ENCODE results near the gene DEFB128.
"Not testable (repeated sequence)": the region's sequence is repeated elsewhere in the genome, so short reads cannot be mapped to it uniquely, and the experiment has no call there.

Gene DEFB128

DNA sequence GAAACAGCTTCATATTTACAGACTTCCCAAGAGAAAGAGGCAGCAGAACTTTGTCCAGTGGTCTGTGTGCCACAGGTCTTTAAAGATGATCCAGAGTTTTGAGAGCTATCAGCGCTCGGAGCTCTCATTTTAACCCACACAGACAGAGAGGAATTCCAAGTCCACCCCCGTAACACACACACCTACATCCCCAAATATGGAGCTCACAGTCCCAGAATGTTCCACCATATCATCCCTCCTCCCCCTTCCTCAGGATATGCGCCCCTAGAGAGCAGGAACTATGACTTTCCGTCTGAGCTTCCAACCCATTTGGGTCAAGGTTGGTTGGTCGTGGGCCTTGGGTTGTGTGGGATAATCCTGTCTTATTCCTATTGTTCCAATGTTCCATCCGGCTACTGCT is at the start of gene DEFB128:
DEFB128 (minus strand) TSS at position 101 of the 400 bp plus-strand sequence; CDS start at position 13, 88 bp downstream.
- no peak for DNase-seq (ENCODE audit: low read depth, low spot score)

DNA sequence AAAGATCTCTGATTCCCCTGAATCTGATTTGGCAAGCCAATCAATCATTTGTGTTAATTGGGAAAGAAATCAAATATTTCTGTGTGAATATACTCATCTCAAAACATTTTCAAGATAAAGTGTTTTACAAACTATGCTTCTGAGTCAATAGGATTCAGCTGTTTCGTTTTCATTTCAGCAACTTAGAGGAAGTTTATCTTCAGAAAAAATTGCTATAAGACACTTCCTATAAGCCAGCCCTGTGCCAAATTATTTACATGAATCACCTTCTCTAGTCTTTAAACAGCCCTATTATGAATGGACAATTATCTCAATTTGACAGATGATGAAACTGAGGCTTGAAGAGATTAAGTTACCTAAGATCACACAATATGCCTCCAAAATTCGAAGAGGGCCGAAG is 48.4 kb upstream of the DEFB128 start:
- DNase-seq (ENCODE audit: low read depth, low spot score): no peak

DNA sequence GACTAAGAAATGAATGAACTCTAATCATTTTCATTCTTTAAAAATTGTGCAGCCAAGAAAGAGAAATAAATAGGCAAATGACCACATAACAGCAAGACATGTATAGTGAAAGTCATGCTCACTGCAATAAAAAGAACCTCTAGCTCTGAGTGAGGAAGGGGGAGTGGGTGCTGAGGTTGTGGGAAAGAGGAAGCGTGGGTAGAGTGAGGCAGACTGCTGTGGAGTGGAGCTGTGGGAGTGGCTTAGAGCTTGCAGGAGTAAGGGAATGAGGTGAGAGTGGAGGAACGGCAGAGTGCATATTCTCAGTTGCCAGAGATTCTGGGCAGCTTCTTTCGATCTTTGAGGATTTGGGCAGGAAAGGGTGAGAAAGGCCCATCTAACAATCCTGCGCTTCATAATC is 48.0 kb upstream of the DEFB128 start:
- DNase-seq (ENCODE audit: low read depth, low spot score): no peak

DNA sequence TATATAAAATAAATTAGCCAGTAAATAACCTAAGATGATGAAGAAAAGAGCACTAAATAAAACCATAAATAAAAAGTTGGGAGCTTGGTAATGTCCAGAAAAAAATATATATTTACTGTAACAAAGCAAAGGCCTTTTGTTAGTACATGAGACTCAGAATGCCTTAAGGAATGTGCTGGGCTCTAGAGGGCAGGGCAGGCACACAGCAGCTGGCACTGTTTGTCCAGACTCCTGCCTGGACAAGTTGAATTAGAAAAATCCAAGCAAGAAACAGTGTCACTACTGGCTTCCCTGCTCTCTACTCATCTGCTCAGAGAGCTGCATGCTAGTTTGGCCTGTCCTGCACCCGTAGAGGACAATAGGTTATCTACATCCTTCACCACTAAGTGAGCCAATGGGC is 46.4 kb upstream of the DEFB128 start:
- no peak for DNase-seq (ENCODE audit: low read depth, low spot score)

GRCh38 chr20:227439-228105 is 38.1 kb upstream of the DEFB128 start:
- DNase-seq (ENCODE audit: low read depth, low spot score): no peak

- DNase-seq (ENCODE audit: low read depth, low spot score): no peak
Observed at GRCh38 chr20:226958-227357, 37.4 kb upstream of the DEFB128 start, which contains the start of gene DEFB129. Gene DEFB129 (plus strand): TSS chr20:227258. CDS start chr20:227289, 31 bp downstream.

GRCh38 chr20:225879-226278 is 36.4 kb upstream of the DEFB128 start:
- DNase-seq (ENCODE audit: low read depth, low spot score): not testable (repeated sequence)

DNA sequence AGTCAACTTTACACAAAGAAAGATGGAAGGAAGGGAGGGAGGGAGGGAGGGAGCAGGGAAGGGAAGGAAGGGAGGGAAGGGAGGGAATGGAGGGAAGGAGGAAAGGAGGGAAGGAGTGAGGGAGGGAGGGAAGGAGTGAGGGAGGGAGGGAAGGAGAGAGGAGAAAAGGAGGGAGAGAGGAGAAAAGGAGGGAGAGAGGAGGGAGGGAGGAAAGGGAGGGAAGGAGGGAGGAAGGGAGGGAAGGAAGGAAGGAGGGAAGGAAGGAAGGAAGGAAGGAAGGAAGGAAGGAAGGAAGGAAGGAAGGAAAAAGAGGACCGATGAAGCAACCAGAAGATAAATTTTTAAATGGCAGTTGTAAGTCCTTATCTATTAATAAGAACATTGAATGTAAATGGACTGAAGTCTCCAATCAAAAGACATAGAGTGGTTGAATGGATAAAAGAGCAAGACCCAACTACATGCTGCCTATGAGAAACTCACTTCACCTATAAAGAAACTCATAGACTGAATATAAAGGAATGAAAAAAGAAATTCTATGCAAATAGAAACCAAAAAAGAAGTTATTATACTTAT is 31.8 kb upstream of the DEFB128 start:
- no peak for DNase-seq (ENCODE audit: low read depth, low spot score)

DNA sequence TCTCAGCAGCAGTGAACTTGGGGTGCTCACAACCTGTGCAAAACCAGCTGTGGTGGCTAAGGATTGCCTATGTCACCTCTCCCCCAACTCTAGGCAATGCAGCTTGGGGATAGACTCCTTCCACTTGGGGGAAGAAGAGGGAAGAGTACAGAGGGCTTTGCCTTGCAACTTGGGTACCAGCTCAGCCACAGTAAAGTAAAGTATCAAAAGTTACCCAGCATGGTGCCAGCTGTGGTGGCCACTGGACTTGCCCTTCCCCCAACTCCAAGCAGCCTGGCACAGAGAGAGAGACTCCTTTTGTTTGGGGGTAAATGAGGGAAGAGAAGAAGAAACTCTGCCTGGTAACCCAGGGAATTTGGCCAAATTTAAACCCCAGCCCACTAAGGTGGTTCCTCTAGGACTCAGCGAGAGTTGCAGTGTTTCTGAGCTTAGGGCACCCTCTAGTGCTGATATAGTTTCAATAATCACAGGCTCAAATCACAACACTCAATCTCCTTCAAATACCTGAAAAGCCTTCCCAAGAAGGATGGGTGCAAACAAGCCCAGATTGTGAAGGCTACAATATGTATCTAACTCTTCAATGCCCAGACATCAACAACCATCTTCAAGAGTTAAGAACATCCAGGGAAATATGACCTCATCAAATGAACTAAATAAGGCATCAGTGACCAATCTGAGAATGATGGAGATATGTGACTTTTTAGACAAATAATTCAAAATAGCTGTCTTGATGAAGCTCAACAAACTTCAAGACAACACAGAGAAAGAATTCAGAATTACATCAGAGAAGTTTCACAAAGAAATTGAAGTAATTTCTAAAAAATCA is 30.0 kb upstream of the DEFB128 start:
- DNase-seq (ENCODE audit: low read depth, low spot score): no peak

GRCh38 chr20:217266-217665 is 27.8 kb upstream of the DEFB128 start:
- DNase-seq (ENCODE audit: low read depth, low spot score): no peak

DNA sequence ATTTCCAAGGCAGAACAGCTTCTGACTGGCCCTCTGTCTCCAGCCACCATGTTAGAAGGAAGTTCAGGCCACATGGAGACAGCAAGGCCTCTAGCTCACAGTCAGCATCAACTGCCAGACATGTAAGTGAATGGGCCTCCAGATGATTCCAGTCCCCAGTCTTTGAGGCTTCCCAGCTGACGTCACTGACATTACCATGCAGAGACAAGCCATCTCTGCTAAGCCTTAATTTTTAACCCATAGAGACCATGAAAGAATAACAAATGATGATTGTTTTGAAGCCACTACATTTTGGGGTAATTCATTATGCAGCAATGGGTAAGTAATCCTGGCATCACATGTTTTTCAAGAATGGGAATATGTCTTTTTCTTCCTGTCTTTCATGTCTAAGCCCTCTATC is 26.3 kb upstream of the DEFB128 start:
- DNase-seq (ENCODE audit: low read depth, low spot score): no peak

GRCh38 chr20:214383-214782 is 24.9 kb upstream of the DEFB128 start:
- DNase-seq (ENCODE audit: low read depth, low spot score): no peak

DNA sequence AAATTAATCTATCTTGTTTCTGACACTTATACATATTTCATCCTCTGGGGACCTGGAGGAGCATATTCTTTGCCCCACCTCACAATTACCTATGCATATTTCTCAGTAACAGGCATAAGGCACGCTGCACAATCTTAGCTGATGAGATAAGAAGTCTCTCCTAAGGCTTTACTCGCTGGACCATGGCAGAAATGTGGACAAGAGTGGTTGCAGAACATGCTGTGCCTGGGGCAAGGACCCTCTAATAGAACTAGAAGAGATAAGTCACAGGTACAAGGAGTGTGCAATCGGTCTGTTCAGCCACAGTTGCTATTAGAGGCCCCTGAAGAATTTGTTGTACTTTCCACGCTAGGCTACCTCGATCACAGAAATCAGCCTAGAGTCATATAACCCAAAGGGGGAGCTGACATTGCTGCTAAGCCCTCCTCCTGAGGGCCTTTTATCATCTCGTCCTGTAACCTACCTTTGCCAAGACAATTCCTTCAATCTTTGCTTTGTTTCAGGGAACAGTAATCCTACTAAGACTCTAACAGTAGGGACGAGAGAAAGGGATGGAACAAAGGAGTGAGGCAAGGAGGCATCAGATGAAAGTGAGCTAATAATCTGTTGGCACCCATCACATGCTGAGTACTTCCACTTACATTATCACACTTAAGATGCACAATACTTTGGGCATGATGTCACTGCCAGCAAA is 21.4 kb upstream of the DEFB128 start:
- DNase-seq (ENCODE audit: low read depth, low spot score): no peak

GRCh38 chr20:208942-209566 is 19.5 kb upstream of the DEFB128 start:
- DNase-seq (ENCODE audit: low read depth, low spot score): peak; percentile 33

DNA sequence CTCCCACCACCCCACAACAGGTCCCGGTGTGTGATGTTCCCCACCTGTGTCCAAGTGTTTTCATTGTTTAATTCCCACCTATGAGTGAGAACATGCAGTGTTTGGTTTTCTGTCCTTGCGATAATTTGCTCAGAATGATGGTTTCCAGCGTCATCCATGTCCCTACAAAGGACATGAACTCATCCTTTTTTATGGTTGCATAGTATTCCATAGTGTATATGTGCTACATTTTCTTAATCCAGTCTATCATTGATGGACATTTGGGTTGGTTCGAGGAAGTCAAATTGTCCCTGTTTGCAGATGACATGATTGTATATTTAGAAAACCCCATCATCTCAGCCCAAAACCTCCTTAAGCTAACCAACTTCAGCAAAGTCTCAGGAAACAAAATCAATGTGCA is 14.1 kb upstream of the DEFB128 start:
- not testable (repeated sequence) for DNase-seq (ENCODE audit: low read depth, low spot score)

DNA sequence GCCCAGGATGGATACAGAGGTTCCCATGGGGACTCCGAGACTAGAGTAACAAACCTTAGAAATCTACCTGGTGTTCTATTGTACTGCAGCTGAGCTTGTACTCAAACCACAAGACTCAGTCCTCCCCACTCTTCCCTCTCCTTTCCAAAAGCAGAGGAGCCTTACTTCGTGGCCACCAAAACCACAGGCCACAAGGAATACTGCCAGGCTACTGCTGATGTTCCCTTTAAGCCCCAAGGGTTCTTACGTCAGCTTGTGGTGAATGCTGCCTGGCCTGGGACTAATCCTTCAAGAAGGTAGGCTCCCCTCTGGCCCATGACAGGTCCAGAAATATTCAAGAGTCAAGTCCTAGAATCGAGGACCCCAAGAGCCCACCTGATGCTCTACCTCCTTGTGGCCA is 10.5 kb upstream of the DEFB128 start:
- no peak for DNase-seq (ENCODE audit: low read depth, low spot score)

DNA sequence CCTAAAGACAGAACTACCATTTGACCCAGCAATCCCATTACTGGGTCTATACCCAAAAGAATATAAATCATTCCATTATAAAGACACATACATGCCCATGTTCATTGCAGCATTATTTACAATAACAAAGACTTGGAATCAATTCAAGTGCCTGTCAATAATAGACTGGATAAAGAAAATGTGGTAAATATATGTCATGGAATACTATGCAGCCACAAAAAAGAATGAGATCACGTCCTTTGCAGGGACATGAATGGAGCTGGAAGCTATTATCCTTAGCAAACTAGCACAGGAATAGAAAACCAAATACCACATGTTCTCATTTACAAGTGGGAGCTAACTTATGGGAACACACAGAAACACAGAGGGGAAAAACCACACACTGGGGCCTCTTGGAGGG is 8.7 kb upstream of the DEFB128 start:
- no peak for DNase-seq (ENCODE audit: low read depth, low spot score)

- no peak for DNase-seq (ENCODE audit: low read depth, low spot score)
Observed at GRCh38 chr20:187733-188132, 1.8 kb downstream of the DEFB128 start.

- DNase-seq (ENCODE audit: low read depth, low spot score): no peak
Observed at GRCh38 chr20:184288-184687, 5.2 kb downstream of the DEFB128 start.

GRCh38 chr20:168876-169275 is 20.6 kb downstream of the DEFB128 start:
- no peak for DNase-seq (ENCODE audit: low read depth, low spot score)

DNA sequence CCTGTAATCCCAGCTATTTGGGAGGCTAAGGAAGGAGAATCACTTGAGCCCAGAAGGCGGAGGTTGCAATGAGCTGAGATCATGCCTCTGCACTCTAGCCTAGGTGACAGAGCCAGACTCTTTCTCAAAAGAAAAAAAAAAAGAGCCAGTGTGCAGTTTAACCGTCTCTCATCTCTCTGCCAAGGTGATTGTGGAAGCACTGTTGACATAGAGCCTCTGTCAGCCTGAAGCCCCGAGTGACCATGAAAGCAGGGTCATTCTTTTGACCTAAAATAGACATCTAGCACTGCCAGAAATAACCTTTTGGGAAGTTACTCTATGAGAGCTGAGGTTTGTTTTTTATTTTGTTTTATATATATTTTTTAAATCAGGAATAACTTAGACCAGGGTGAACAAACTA is 24.9 kb downstream of the DEFB128 start:
- no peak for DNase-seq (ENCODE audit: low read depth, low spot score)

GRCh38 chr20:157154-157553 is 32.4 kb downstream of the DEFB128 start, which contains the start of gene DEFB127:
Gene DEFB127 (plus strand): TSS chr20:157454. CDS start chr20:157545, 91 bp downstream.
- DNase-seq (ENCODE audit: low read depth, low spot score): no peak

Measured in smooth muscle cell of the brain vasculature (primary cell).